Ovary (tissue), 3 donors: ENCODE results near the gene SENP8.

Experiments used
- CTCF ChIP-seq, 3 donors: fragments of 450-650 bp in 2 of 3; fragments of 200-600 bp in 1 of 3; IDR thresholded peaks; one replicate each; pipeline versions ENCODE4 v1.5.1 to v1.8.0; 2016 to 2022; ENCODE audit warnings: antibody characterized with exemption in 3 of 3, mild to moderate bottlenecking in 1 of 3
- EP300 ChIP-seq: sonication (generic); formaldehyde crosslinking; IDR thresholded peaks from one replicate; pipeline ENCODE4 v1.6.1; 2017; ENCODE audit warnings: antibody characterized with exemption
- POLR2A ChIP-seq: fragments of 450-650 bp; IDR thresholded peaks from one replicate; pipeline ENCODE4 v1.6.1; 2017; ENCODE audit warnings: antibody characterized with exemption, mild to moderate bottlenecking, moderate library complexity
- donor health status: DM: no; HTN: no; CAD: no.

GRCh38 chr15:72168131-72168807, 50.1 kb downstream of the SENP8 start:
- TF ChIP-seq CTCF (IDR thresholded peaks at IDR 0.05), result no peak
- no peak for TF ChIP-seq POLR2A
- no peak for TF ChIP-seq EP300
